Naive B cell (primary cell): ENCODE data around the gene OPCML. TPM values are rescaled to one million over a fixed set of nuclear protein-coding genes. Genes with fewer than 3 reads are reported as not detected.

ENCODE experiments used
- ATAC-seq, 2 donors: fragments of 150-1000 bp; cut with Tn5 transposase; 2 replicates each; pipeline ENCODE4 v1.10.0; 2021; ENCODE audit warnings: low read depth in 2 of 2, mild to moderate bottlenecking in 2 of 2, moderate library complexity in 2 of 2
- DNase-seq: peaks from one replicate; pipeline ENCODE4 v3.0.0; 2022
- H3K27ac Mint-ChIP-seq, 6 donors: one replicate each; pipeline ENCODE4 v1.8.0; 2020 to 2022; ENCODE audit warnings: mild to moderate bottlenecking in 6 of 6, mixed read lengths in 6 of 6, moderate library complexity in 5 of 6, inconsistent platforms in 2 of 6
- H3K27me3 Mint-ChIP-seq, 3 donors: one replicate each; pipeline ENCODE4 v1.8.0; 2021 to 2022; ENCODE audit warnings: mixed read lengths in 3 of 3, mild to moderate bottlenecking in 1 of 3
- H3K36me3 Mint-ChIP-seq, 2 donors: one replicate each; pipeline ENCODE4 v1.8.0; 2020 to 2022; ENCODE audit warnings: mixed read lengths in 2 of 2, inconsistent platforms in 1 of 2, mild to moderate bottlenecking in 1 of 2
- H3K4me1 Mint-ChIP-seq, 3 donors: one replicate each; pipeline ENCODE4 v1.8.0; 2020 to 2022; ENCODE audit warnings: mixed read lengths in 3 of 3, inconsistent platforms in 1 of 3, mild to moderate bottlenecking in 1 of 3, moderate library complexity in 1 of 3
- H3K4me3 Mint-ChIP-seq, 8 donors: one replicate each; pipeline ENCODE4 v1.8.0; 2020 to 2022; ENCODE audit warnings: mild to moderate bottlenecking in 8 of 8, mixed read lengths in 8 of 8, moderate library complexity in 8 of 8, inconsistent platforms in 2 of 8
- H3K9me3 Mint-ChIP-seq, 7 donors: one replicate each; pipeline ENCODE4 v1.8.0; 2020 to 2022; ENCODE audit warnings: mixed read lengths in 7 of 7, mild to moderate bottlenecking in 5 of 7, inconsistent platforms in 2 of 7, moderate library complexity in 1 of 7
- polyA plus RNA-seq, 6 donors: library from polyadenylated mRNA; unstranded; fragments of 300-500 nt; fragmentation: Illumina TruSeq; gene quantifications; one replicate each; pipeline ENCODE4 v1.2.3, GENCODE V29; 2021; ENCODE audit warnings: low read depth in 6 of 6

The OPCML gene
- polyA plus RNA-seq, 6 donors from 2014 or later = not detected

GRCh38 chr11:133553885-133554740 lies 21.8 kb upstream of the OPCML start:
- H3K4me3 Mint-ChIP-seq = no peak overlapping the region
- ATAC-seq = no peak

GRCh38 chr11:133552938-133553337 lies 20.6 kb upstream of the OPCML start:
- no peak overlapping the region for H3K4me3 Mint-ChIP-seq
- H3K27ac Mint-ChIP-seq = no peak overlapping the region
- no peaks in the 10 kb centered on the region for H3K4me1 Mint-ChIP-seq
- DNase-seq (no peak), ATAC-seq (no peak)
- H3K36me3 Mint-ChIP-seq = no peaks in the 10 kb centered on the region
- H3K9me3 Mint-ChIP-seq = peaks cover 0 to 4% (median 0%) of the 10 kb centered on the region in 7 donors
- peaks cover 0 to 4% (median 0%) of the 10 kb centered on the region in 3 donors for H3K27me3 Mint-ChIP-seq

More at GRCh38 chr11:133553885-133554740, 21.8 kb upstream of the OPCML start:
- H3K9me3 Mint-ChIP-seq = peaks cover 0 to 4% (median 0%) of the 10 kb centered on the region in 7 donors
- peaks cover 0 to 4% (median 0%) of the 10 kb centered on the region in 3 donors for H3K27me3 Mint-ChIP-seq
- H3K27ac Mint-ChIP-seq = no peak overlapping the region
- DNase-seq = no peak
- H3K4me1 Mint-ChIP-seq = no peaks in the 10 kb centered on the region
- H3K36me3 Mint-ChIP-seq = no peaks in the 10 kb centered on the region

GRCh38 chr11:133551064-133551463 lies 18.8 kb upstream of the OPCML start:
- H3K36me3 Mint-ChIP-seq = no peaks in the 10 kb centered on the region
- no peak overlapping the region for H3K4me3 Mint-ChIP-seq
- ATAC-seq (no peak), DNase-seq (no peak)
- H3K4me1 Mint-ChIP-seq = no peaks in the 10 kb centered on the region
- peaks cover 0 to 5% (median 0%) of the 10 kb centered on the region in 7 donors for H3K9me3 Mint-ChIP-seq
- no peaks in the 10 kb centered on the region for H3K27me3 Mint-ChIP-seq
- no peak overlapping the region for H3K27ac Mint-ChIP-seq

GRCh38 chr11:133549826-133550225 lies 17.5 kb upstream of the OPCML start:
- no peak overlapping the region for H3K27ac Mint-ChIP-seq
- ATAC-seq = no peak
- no peaks in the 10 kb centered on the region for H3K27me3 Mint-ChIP-seq
- DNase-seq = no peak
- H3K9me3 Mint-ChIP-seq = peaks cover 0 to 5% (median 0%) of the 10 kb centered on the region in 7 donors
- no peaks in the 10 kb centered on the region for H3K4me1 Mint-ChIP-seq
- H3K4me3 Mint-ChIP-seq = no peak overlapping the region
- no peaks in the 10 kb centered on the region for H3K36me3 Mint-ChIP-seq

GRCh38 chr11:133548641-133549040 lies 16.3 kb upstream of the OPCML start:
- ATAC-seq (no peak), DNase-seq (no peak)
- Mint-ChIP-seq H3K4me1 (no peaks in the 10 kb centered on the region), H3K36me3 (no peaks in the 10 kb centered on the region), H3K9me3 (peaks cover 0 to 5% (median 0%) of the 10 kb centered on the region in 7 donors), H3K27ac (no peak overlapping the region), H3K27me3 (no peaks in the 10 kb centered on the region), H3K4me3 (no peak overlapping the region)

- no peaks in the 10 kb centered on the region for H3K36me3 Mint-ChIP-seq
- ATAC-seq (no peak), DNase-seq (no peak)
- no peak overlapping the region for H3K4me3 Mint-ChIP-seq
- no peak overlapping the region for H3K27ac Mint-ChIP-seq
- H3K9me3 Mint-ChIP-seq = peaks cover 0 to 5% (median 0%) of the 10 kb centered on the region in 7 donors
- no peaks in the 10 kb centered on the region for H3K27me3 Mint-ChIP-seq
- no peaks in the 10 kb centered on the region for H3K4me1 Mint-ChIP-seq
Measured at GRCh38 chr11:133547808-133548494, 15.7 kb upstream of the OPCML start.

GRCh38 chr11:133545199-133545803 lies 13.0 kb upstream of the OPCML start:
- H3K36me3 Mint-ChIP-seq = no peaks in the 10 kb centered on the region
- no peak overlapping the region for H3K4me3 Mint-ChIP-seq
- no peak for DNase-seq
- H3K27ac Mint-ChIP-seq = peak overlapping the region in 1 of 6 donors; percentile 15
- no peak for ATAC-seq
- no peaks in the 10 kb centered on the region for H3K27me3 Mint-ChIP-seq
- H3K9me3 Mint-ChIP-seq = peaks cover 0 to 16% (median under 1%) of the 10 kb centered on the region in 7 donors
- H3K4me1 Mint-ChIP-seq = no peaks in the 10 kb centered on the region

GRCh38 chr11:133541720-133542095 lies 9.4 kb upstream of the OPCML start:
- Mint-ChIP-seq H3K9me3 (peaks cover 0 to 16% (median 1%) of the 10 kb centered on the region in 7 donors), H3K36me3 (no peaks in the 10 kb centered on the region)
- no peak for DNase-seq

GRCh38 chr11:133541021-133541719 lies 8.9 kb upstream of the OPCML start:
- ATAC-seq = no peak
- Mint-ChIP-seq H3K27me3 (peaks cover 0 to 8% (median 0%) of the 10 kb centered on the region in 3 donors), H3K4me1 (no peaks in the 10 kb centered on the region), H3K27ac (no peak overlapping the region), H3K9me3 (peaks cover 0 to 16% (median 1%) of the 10 kb centered on the region in 7 donors), H3K4me3 (no peak overlapping the region), H3K36me3 (no peaks in the 10 kb centered on the region)
- DNase-seq = no peak

More at GRCh38 chr11:133541720-133542095, 9.4 kb upstream of the OPCML start:
- no peak for ATAC-seq
- Mint-ChIP-seq H3K27me3 (peaks cover 0 to 5% (median 0%) of the 10 kb centered on the region in 3 donors), H3K4me3 (no peak overlapping the region), H3K27ac (no peak overlapping the region), H3K4me1 (no peaks in the 10 kb centered on the region)

GRCh38 chr11:133536198-133536597 lies 3.9 kb upstream of the OPCML start:
- DNase-seq = no peak
- ATAC-seq = no peak
- Mint-ChIP-seq H3K9me3 (peaks cover 0 to 7% (median 3%) of the 10 kb centered on the region in 7 donors), H3K27me3 (peaks cover 24 to 31% (median 30%) of the 10 kb centered on the region in 3 donors), H3K36me3 (peaks cover 0 to 5% of the 10 kb centered on the region in 2 donors), H3K4me3 (no peak overlapping the region), H3K4me1 (no peaks in the 10 kb centered on the region), H3K27ac (no peak overlapping the region)

- Mint-ChIP-seq H3K9me3 (peaks cover 0 to 5% (median 0%) of the 10 kb centered on the region in 7 donors), H3K4me3 (no peak overlapping the region), H3K4me1 (no peaks in the 10 kb centered on the region), H3K27me3 (peaks cover 34 to 60% (median 59%) of the 10 kb centered on the region in 3 donors), H3K36me3 (peaks cover 0 to 9% of the 10 kb centered on the region in 2 donors), H3K27ac (no peak overlapping the region)
- no peak for DNase-seq
- no peak for ATAC-seq
Measured at GRCh38 chr11:133533205-133533604, 904 bp upstream of the OPCML start.

GRCh38 chr11:133531458-133531857 lies 843 bp downstream of the OPCML start:
- H3K4me1 Mint-ChIP-seq = no peaks in the 10 kb centered on the region
- DNase-seq = no peak
- peak overlapping the region in 1 of 6 donors; percentile 9 for H3K27ac Mint-ChIP-seq
- H3K27me3 Mint-ChIP-seq = peaks cover 33 to 61% (median 61%) of the 10 kb centered on the region in 3 donors
- H3K4me3 Mint-ChIP-seq = peak overlapping the region in 1 of 8 donors; percentile 73
- peaks cover 0 to 5% (median 0%) of the 10 kb centered on the region in 7 donors for H3K9me3 Mint-ChIP-seq
- ATAC-seq = no peak
- H3K36me3 Mint-ChIP-seq = peaks cover 0 to 9% of the 10 kb centered on the region in 2 donors

- ATAC-seq = no peak
- no peak for DNase-seq
- peaks cover 0 to 9% of the 10 kb centered on the region in 2 donors for H3K36me3 Mint-ChIP-seq
- H3K4me1 Mint-ChIP-seq = no peaks in the 10 kb centered on the region
- no peak overlapping the region for H3K4me3 Mint-ChIP-seq
- peak overlapping the region in 1 of 6 donors; percentile 27 for H3K27ac Mint-ChIP-seq
- H3K27me3 Mint-ChIP-seq = peaks cover 30 to 61% (median 61%) of the 10 kb centered on the region in 3 donors
- peaks cover 0 to 5% (median 1%) of the 10 kb centered on the region in 7 donors for H3K9me3 Mint-ChIP-seq
Measured at GRCh38 chr11:133530501-133530835, 1.8 kb downstream of the OPCML start.
